Muscle layer of colon (tissue), 2 donors: ENCODE data around the gene GABRD.

Experiments used
- H3K27ac ChIP-seq: one replicate; pipeline ENCODE4 v1.7.0; 2013; ENCODE audit warnings: low read depth, mild to moderate bottlenecking, low read length, moderate library complexity
- H3K27me3 ChIP-seq, 2 donors: one replicate each; pipeline ENCODE4 v1.7.0; 2013; ENCODE audit warnings: low read length in 2 of 2, mild to moderate bottlenecking in 2 of 2; ENCODE audit not compliant: insufficient read depth in 2 of 2, control insufficient read depth in 1 of 2
- H3K36me3 ChIP-seq: one replicate; pipeline ENCODE4 v1.7.0; 2013; ENCODE audit warnings: mild to moderate bottlenecking, low read length; ENCODE audit not compliant: insufficient read depth
- H3K4me1 ChIP-seq: one replicate; pipeline ENCODE4 v1.7.0; 2013; ENCODE audit warnings: mild to moderate bottlenecking, low read length; ENCODE audit not compliant: insufficient read depth
- H3K4me3 ChIP-seq, 2 donors: one replicate each; pipeline ENCODE4 v1.7.0; 2013; ENCODE audit warnings: low read length in 2 of 2, low read depth in 1 of 2, mild to moderate bottlenecking in 1 of 2, moderate library complexity in 1 of 2
- H3K9ac ChIP-seq: one replicate; pipeline ENCODE4 v1.7.0; 2013; ENCODE audit warnings: low read length
- H3K9me3 ChIP-seq: one replicate; pipeline ENCODE4 v1.7.0; 2013; ENCODE audit warnings: mild to moderate bottlenecking, low read length
- donor health status: abdominal sarcoma.
- donor health status: Adenocarcinoma of cecum.

The GABRD gene

GRCh38 chr1:2019172-2019543 is at the start of gene GABRD:
Gene GABRD (plus strand): TSS chr1:2019345. CDS start chr1:2019424, 79 bp downstream.
- Histone ChIP-seq H3K9me3 (no peaks in the 10 kb centered on the region), H3K4me3 (no peak within 1 kb of the TSS), H3K27ac (no peak within 1 kb of the TSS), H3K36me3 (no peaks in the 10 kb centered on the region), H3K9ac (no peak within 1 kb of the TSS), H3K4me1 (no peaks in the 10 kb centered on the region), H3K27me3 (peaks cover 20 to 77% of the 10 kb centered on the region in 2 donors)

DNA sequence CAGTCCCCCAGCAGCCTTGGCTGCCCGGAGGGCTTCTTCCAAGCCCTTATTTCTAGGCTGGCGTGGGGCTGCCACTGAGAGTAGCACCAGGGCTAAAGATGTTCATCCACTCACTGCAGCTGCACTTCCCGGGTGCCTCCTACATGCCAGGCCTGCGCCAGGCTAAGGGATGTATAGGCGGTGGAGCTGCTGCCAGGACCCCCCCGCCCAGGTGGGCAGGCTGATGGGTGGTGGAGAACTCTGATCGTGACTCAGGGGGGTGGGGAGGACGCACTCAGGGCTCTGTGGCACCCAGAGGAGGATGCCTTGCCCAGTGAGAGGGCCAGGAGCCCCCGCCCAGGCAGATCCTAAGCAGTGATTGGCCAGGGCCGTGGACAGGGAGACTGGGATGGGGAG is 49.6 kb upstream of the GABRD start:
- Histone ChIP-seq H3K27ac (no peak overlapping the region), H3K9ac (no peak overlapping the region), H3K27me3 (peaks cover 0 to 27% of the 10 kb centered on the region in 2 donors), H3K4me3 (no peak overlapping the region), H3K9me3 (no peaks in the 10 kb centered on the region), H3K4me1 (no peaks in the 10 kb centered on the region), H3K36me3 (no peaks in the 10 kb centered on the region)

DNA sequence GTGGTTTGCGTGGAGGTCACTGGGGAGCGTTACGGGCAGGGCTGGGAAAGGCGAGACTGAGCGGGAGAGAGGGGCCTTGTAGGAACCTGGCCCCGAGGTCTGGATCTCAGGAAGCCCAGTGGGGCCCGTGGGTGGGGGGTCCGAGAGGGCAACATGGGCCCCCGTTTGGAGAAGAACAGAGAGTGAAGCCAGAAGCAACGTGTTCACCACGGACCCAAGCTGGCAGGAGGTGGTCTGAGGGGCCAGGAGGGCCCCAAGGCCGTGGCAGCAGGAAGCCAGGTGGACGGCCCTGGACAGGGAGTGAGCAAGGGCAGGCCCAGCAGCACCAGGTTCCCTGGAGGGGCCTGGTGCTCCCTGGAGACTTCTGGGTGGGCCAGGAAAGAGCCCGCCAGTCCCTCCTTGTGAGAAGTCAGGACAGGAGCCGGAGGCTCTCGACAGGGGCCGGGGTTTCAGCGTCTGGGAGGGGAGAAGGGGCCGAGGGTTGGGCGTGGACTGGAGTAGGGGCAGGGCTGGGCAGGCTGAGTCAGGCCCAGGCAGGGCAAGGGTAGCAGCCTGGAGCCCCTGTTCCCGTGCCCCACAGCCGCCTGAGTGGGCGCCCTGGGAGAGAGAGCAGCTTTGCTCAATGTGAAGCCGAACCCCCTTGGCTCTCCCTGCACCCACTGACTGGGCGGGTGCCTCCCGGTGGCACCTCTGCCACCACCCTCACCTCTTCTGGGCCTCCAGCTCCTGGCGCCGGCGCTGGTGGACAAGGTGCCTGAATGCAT is 49.0 kb upstream of the GABRD start:
- H3K27me3 ChIP-seq: peaks cover 0 to 22% of the 10 kb centered on the region in 2 donors

GRCh38 chr1:1971017-1971416 is 48.1 kb upstream of the GABRD start:
- Histone ChIP-seq H3K4me1 (no peaks in the 10 kb centered on the region), H3K9ac (no peak overlapping the region), H3K27ac (no peak overlapping the region), H3K27me3 (peaks cover 0 to 17% of the 10 kb centered on the region in 2 donors), H3K4me3 (no peak overlapping the region), H3K9me3 (no peaks in the 10 kb centered on the region), H3K36me3 (no peaks in the 10 kb centered on the region)

More for the DNA sequence above, 49.0 kb upstream of the GABRD start:
- H3K4me1 ChIP-seq: no peaks in the 10 kb centered on the region
- H3K9me3 ChIP-seq: no peaks in the 10 kb centered on the region
- no peak overlapping the region for H3K9ac ChIP-seq
- H3K4me3 ChIP-seq: no peak overlapping the region
- no peak overlapping the region for H3K27ac ChIP-seq
- H3K36me3 ChIP-seq: no peaks in the 10 kb centered on the region

DNA sequence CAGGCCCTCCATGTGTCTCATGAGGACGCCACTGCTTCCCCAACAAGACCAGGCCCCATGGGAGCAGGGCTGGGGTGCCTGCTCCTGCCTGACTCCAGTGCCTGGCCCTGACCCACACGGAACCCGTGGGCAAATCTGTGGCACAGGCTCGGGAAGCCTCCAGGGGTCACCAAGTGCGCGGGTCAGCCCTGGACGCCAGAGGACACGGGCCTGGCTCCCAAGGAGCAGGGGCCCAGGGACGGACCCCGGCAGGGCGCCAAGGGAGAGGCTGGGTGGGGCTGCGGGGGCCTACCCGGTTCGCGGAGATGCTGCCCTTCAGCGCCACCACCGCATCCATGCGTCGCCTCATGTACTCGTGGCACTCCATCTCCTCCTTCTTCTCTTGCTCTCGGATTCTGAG is 47.5 kb upstream of the GABRD start:
- Histone ChIP-seq H3K9me3 (no peaks in the 10 kb centered on the region), H3K27ac (no peak overlapping the region), H3K27me3 (peaks cover 0 to 17% of the 10 kb centered on the region in 2 donors), H3K9ac (no peak overlapping the region), H3K4me3 (no peak overlapping the region), H3K4me1 (no peaks in the 10 kb centered on the region), H3K36me3 (no peaks in the 10 kb centered on the region)

DNA sequence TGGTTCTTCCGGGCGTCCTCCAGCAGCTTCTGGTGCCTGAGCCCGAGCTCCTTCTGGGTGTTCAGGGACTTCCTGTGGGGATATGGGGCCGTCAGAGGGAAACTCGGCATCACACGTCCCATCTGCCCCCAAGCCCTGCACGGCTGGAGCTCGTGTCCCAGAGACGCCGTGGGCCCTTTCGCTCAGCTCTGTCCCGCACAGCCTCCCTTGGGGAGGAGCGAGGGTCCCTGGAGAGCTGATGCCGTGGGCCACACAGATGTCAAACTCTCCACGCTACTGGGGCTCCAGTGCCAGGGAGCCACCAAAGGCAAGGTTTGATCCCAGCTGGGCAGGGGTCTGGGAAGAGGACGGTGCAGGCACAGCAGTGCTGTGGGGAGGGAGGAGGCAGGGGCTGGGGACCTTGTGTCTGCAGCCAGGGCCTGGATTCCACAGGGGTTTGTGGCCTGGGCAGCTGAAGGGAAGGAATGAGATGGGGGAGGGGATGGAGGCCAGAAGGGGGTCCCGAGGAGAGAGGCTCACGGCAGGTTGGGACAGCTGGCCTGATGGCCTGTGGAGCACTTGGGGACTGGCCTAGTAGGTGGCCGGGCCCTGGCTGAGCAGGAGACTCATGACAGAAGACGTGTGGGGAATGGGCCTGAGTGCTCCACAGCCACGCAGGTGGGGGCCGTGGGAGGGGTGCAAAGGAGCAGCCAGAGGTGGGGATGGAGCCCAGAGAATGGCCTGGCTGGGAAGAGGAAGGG is 46.0 kb upstream of the GABRD start:
- no peak overlapping the region for H3K4me3 ChIP-seq
- H3K27ac ChIP-seq: no peak overlapping the region
- H3K36me3 ChIP-seq: no peaks in the 10 kb centered on the region
- H3K4me1 ChIP-seq: no peaks in the 10 kb centered on the region
- no peak overlapping the region for H3K9ac ChIP-seq
- peaks cover 0 to 7% of the 10 kb centered on the region in 2 donors for H3K27me3 ChIP-seq
- H3K9me3 ChIP-seq: no peaks in the 10 kb centered on the region

DNA sequence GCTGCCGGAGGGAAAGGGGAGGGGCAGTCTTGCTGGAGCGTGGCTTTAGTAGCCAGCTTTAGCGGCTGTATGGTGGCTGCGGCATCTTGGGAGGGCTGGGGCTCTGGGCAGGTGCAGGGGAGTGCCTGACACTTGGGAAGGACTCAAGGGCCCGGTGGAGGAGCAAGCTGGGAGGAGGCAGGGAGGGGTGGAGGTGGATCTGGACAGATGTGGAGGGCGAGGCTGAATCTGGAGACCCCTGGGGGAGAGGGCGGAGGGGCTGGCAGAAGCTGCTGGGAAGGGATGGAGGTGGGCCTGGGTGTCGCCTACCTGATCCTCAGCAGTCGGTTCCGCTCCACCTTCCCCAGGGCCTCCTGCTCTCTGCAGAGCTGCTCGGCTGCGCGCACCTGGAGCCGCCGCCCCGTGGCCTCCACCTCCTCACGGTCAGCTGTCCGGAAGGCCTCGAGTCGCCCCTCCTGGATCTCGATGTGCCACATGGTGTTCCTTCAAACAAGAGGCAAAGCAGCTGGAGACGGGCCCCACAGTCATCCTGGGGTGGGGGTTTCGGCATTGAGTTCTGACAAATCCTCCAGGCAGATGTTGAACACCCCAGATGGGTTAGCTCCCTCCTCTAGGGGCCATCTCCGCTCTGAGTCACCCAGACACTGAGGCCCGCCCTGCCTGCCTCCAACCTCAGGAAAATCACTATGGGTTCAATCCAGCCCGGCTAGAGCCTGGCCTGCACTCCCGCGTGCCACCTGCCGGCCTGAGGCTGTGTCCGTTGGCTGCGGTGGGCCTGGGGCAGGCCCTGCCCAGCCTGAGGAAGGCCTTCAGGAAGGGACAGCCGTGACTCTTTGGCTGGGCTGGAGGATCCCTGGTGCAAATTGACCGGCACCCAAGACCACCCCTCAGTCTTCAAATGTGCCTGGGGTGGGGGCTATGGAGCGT is 45.2 kb upstream of the GABRD start:
- Histone ChIP-seq H3K9me3 (no peaks in the 10 kb centered on the region), H3K27me3 (peaks cover 0 to 7% of the 10 kb centered on the region in 2 donors), H3K36me3 (no peaks in the 10 kb centered on the region), H3K9ac (no peak overlapping the region), H3K4me1 (no peaks in the 10 kb centered on the region), H3K27ac (no peak overlapping the region), H3K4me3 (no peak overlapping the region)

- H3K27ac ChIP-seq: no peak overlapping the region
- no peaks in the 10 kb centered on the region for H3K36me3 ChIP-seq
- H3K27me3 ChIP-seq: peaks cover 0 to 7% of the 10 kb centered on the region in 2 donors
Measured at GRCh38 chr1:1974834-1975233, 44.3 kb upstream of the GABRD start.

GRCh38 chr1:1975535-1975934 is 43.6 kb upstream of the GABRD start:
- Histone ChIP-seq H3K4me1 (no peaks in the 10 kb centered on the region), H3K27me3 (peaks cover 0 to 7% of the 10 kb centered on the region in 2 donors), H3K36me3 (no peaks in the 10 kb centered on the region), H3K27ac (no peak overlapping the region), H3K9ac (no peak overlapping the region), H3K4me3 (no peak overlapping the region), H3K9me3 (no peaks in the 10 kb centered on the region)

More at GRCh38 chr1:1974834-1975233, 44.3 kb upstream of the GABRD start:
- H3K9ac ChIP-seq: no peak overlapping the region
- H3K9me3 ChIP-seq: no peaks in the 10 kb centered on the region
- no peaks in the 10 kb centered on the region for H3K4me1 ChIP-seq
- H3K4me3 ChIP-seq: no peak overlapping the region

- peaks cover 0 to 7% of the 10 kb centered on the region in 2 donors for H3K27me3 ChIP-seq
- H3K4me3 ChIP-seq: no peak overlapping the region
- H3K9me3 ChIP-seq: no peaks in the 10 kb centered on the region
- no peak overlapping the region for H3K9ac ChIP-seq
- H3K36me3 ChIP-seq: no peaks in the 10 kb centered on the region
- H3K27ac ChIP-seq: no peak overlapping the region
- H3K4me1 ChIP-seq: no peaks in the 10 kb centered on the region
Measured at GRCh38 chr1:1976031-1976430, 43.1 kb upstream of the GABRD start.

- no peaks in the 10 kb centered on the region for H3K9me3 ChIP-seq
- no peak overlapping the region for H3K27ac ChIP-seq
- no peak overlapping the region for H3K9ac ChIP-seq
- peaks cover 0 to 4% of the 10 kb centered on the region in 2 donors for H3K27me3 ChIP-seq
- no peak overlapping the region for H3K4me3 ChIP-seq
- no peaks in the 10 kb centered on the region for H3K36me3 ChIP-seq
- no peaks in the 10 kb centered on the region for H3K4me1 ChIP-seq
Measured at GRCh38 chr1:1978108-1978507, 41.0 kb upstream of the GABRD start.
